K562 (cell line): ENCODE data around the gene SLC66A2. TPM values are rescaled to one million over a fixed set of nuclear protein-coding genes. Genes with fewer than 3 reads are reported as not detected.

ENCODE experiments used
- ATAC-seq: fragments of 200-7000 bp; cut with Tn5 transposase; 3 replicates; pipeline ENCODE4 v1.9.1; 2020; ENCODE audit warnings: moderate library complexity
- BruUV-seq: library from RNA; stranded (reverse); fragments of 400-500 nt; replicated peaks from 2 replicates; lab custom pipeline; 2021; lab: Mats Ljungman, UMichigan
- CTCF ChIA-PET: fragments of 300-600 bp; formaldehyde crosslinking; extraction: SDS; loops from one replicate; lab custom pipeline; 2021; ENCODE audit warnings: low intra/inter-chr PET ratio; lab: Yijun Ruan, JAX
- POLR2A ChIA-PET: fragments of 300-600, 350-650 bp; sonication (Branson Sonifier 250); formaldehyde crosslinking; extraction: SDS; loops from one replicate; lab custom pipeline; 2021; ENCODE audit warnings: antibody characterized with exemption, inconsistent platforms; lab: Yijun Ruan, JAX
- DNase-seq, 4 experiments: peaks; one replicate each; pipeline versions ENCODE4 v3.0.0 to v3.0.0-alpha.2; 2011 to 2018; ENCODE audit warnings: low spot score in 3 of 4, mixed read lengths in 3 of 4; ENCODE audit errors: extremely low read depth in 1 of 4
- FAIRE-seq: peaks from 2 replicates; lab custom pipeline; 2011; peaks lifted over from hg19 to GRCh38; lab: Jason Lieb, UNC
- H2AFZ ChIP-seq: 2 replicates; pipeline ENCODE4 v1.6.0; 2011; ENCODE audit warnings: low read depth, low read length, control low read depth, inconsistent platforms
- H3K27ac ChIP-seq: fragments of 200-600 bp; 3 replicates; pipeline ENCODE4 v1.8.0; 2011; ENCODE audit warnings: low read depth, mild to moderate bottlenecking, control low read depth, inconsistent platforms, low read length, moderate library complexity, mixed read lengths; ENCODE audit errors: extremely low read depth
- H3K27me3 ChIP-seq, 2 experiments: fragments of 300-600 bp in 1 of 2; 2 replicates in 1 of 2; 3 replicates in 1 of 2; pipeline versions ENCODE4 v1.6.0 to v1.8.0; 2011; ENCODE audit warnings: inconsistent platforms in 2 of 2, low read length in 2 of 2, mild to moderate bottlenecking in 1 of 2, mixed read lengths in 1 of 2, moderate library complexity in 1 of 2; ENCODE audit not compliant: control insufficient read depth in 2 of 2, insufficient read depth in 2 of 2
- H3K36me3 ChIP-seq: fragments of 300-600 bp; 3 replicates; pipeline ENCODE4 v1.8.0; 2011; ENCODE audit warnings: mild to moderate bottlenecking, low read length, inconsistent platforms; ENCODE audit not compliant: control insufficient read depth, insufficient read depth
- H3K4me1 ChIP-seq, 2 experiments: fragments of 200-600 bp in 1 of 2; replicated peaks in 1 of 2; 2 replicates in 1 of 2; 3 replicates in 1 of 2; pipeline versions ENCODE4 v1.5.1 to v1.8.0; 2011; ENCODE audit warnings: inconsistent platforms in 2 of 2, low read length in 2 of 2, mild to moderate bottlenecking in 1 of 2, mixed read lengths in 1 of 2, moderate library complexity in 1 of 2; ENCODE audit not compliant: control insufficient read depth in 2 of 2, insufficient read depth in 2 of 2
- H3K4me2 ChIP-seq: 2 replicates; pipeline ENCODE4 v1.6.1; 2011; ENCODE audit warnings: low read length, control low read depth, inconsistent platforms, mixed read lengths; ENCODE audit not compliant: insufficient read depth
- H3K4me3 ChIP-seq: fragments of 200-600 bp; sonication (generic), shearing (Covaris generic); 2 replicates; pipeline ENCODE4 v1.5.1; 2016; ENCODE audit warnings: control low read depth, inconsistent platforms
- H3K79me2 ChIP-seq: fragments of 200-600 bp; 3 replicates; pipeline ENCODE4 v1.8.0; 2011; ENCODE audit warnings: low read length, inconsistent platforms; ENCODE audit not compliant: control insufficient read depth, insufficient read depth
- H3K9ac ChIP-seq, 2 experiments: 2 replicates each; pipeline versions ENCODE4 v1.6.0 to v1.6.1; 2011; ENCODE audit warnings: low read depth in 2 of 2, low read length in 2 of 2, control low read depth in 1 of 2, inconsistent platforms in 1 of 2, mild to moderate bottlenecking in 1 of 2, mixed read lengths in 1 of 2; ENCODE audit not compliant: insufficient read depth in 1 of 2
- H3K9me1 ChIP-seq: one replicate; pipeline ENCODE4 v1.6.0; 2011; ENCODE audit warnings: inconsistent platforms, mild to moderate bottlenecking, low read length, moderate library complexity; ENCODE audit not compliant: control insufficient read depth, insufficient read depth
- H3K9me3 ChIP-seq: replicated peaks from 2 replicates; pipeline ENCODE4 v1.5.1; 2011; ENCODE audit warnings: low read depth, low read length, inconsistent platforms; ENCODE audit not compliant: control insufficient read depth, insufficient read depth
- H4K20me1 ChIP-seq: replicated peaks from 2 replicates; pipeline ENCODE4 v1.6.1; 2011; ENCODE audit warnings: low read length, inconsistent platforms, mixed read lengths; ENCODE audit not compliant: control insufficient read depth, insufficient read depth
- CBFB ChIP-seq: sonication (generic); formaldehyde crosslinking; IDR thresholded peaks from 2 replicates; pipeline ENCODE4 v1.4.0; 2020; ENCODE audit warnings: mild to moderate bottlenecking, missing genetic modification reagents
- CHAMP1 ChIP-seq: fragments of 450-650 bp; IDR thresholded peaks from 2 replicates; pipeline ENCODE4 v1.6.1; 2016; ENCODE audit warnings: mild to moderate bottlenecking
- CHCHD3 ChIP-seq: fragments of 250-450 bp; sonication (Bioruptor Pico); IDR thresholded peaks from 2 replicates; pipeline ENCODE4 v2.1.2; 2022; ENCODE audit warnings: mild to moderate bottlenecking
- KDM4B ChIP-seq, 2 experiments: fragments of 450-650 bp in 1 of 2; sonication (generic) in 1 of 2; IDR thresholded peaks; 2 replicates each; pipeline ENCODE4 v1.6.1; 2016 to 2017; ENCODE audit warnings: borderline replicate concordance in 2 of 2, antibody characterized with exemption in 1 of 2, low read depth in 1 of 2, mild to moderate bottlenecking in 1 of 2
- MAX ChIP-seq: sonication (generic); formaldehyde crosslinking; IDR thresholded peaks from 2 replicates; pipeline ENCODE4 v1.9.0; 2022; ENCODE audit warnings: mild to moderate bottlenecking, missing genetic modification reagents
- PML ChIP-seq: IDR thresholded peaks from 2 replicates; pipeline ENCODE4 v1.6.1; 2012; ENCODE audit warnings: low read length, inconsistent platforms
- RBBP5 ChIP-seq: fragments of 200-600 bp; sonication (generic); IDR thresholded peaks from 2 replicates; pipeline ENCODE4 v1.6.1; 2012; ENCODE audit warnings: borderline replicate concordance, mild to moderate bottlenecking, low read length, control low read depth, inconsistent platforms; ENCODE audit not compliant: insufficient read depth, poor library complexity, severe bottlenecking
- ZBTB34 ChIP-seq: fragments of 250-450 bp; sonication (Bioruptor Pico); IDR thresholded peaks from 2 replicates; pipeline ENCODE4 v1.8.0; 2021; ENCODE audit warnings: mild to moderate bottlenecking, moderate library complexity
- ZNF23 ChIP-seq: fragments of 250-450 bp; sonication (Bioruptor Pico); IDR thresholded peaks from 2 replicates; pipeline ENCODE4 v1.4.0; 2020; ENCODE audit warnings: mild to moderate bottlenecking
- ZNF311 ChIP-seq: fragments of 250-450 bp; sonication (Bioruptor Pico); IDR thresholded peaks from 2 replicates; pipeline ENCODE4 v1.4.0; 2020; ENCODE audit warnings: mild to moderate bottlenecking, moderate library complexity
- WGBS: fragments of 100-300 bp; shearing (Covaris generic); methylation state at CpG from one replicate; pipeline ENCODE4 v1.1.6; 2016; ENCODE audit warnings: low coverage, mixed read lengths; ENCODE audit not compliant: insufficient coverage; ENCODE audit errors: missing lambda C conversion rate; 5-methylcytosine and 5-hydroxymethylcytosine counted together
- in situ Hi-C: fragments of 300-500 bp; cut with MboI; formaldehyde crosslinking; loops from 4 replicates; pipeline ENCODE4 v1.15.0; 2018; ENCODE audit warnings: inconsistent platforms, mixed read lengths
- intact Hi-C: fragments of 100-400 bp; cut with micrococcal nuclease; formaldehyde crosslinking; loops from 2 replicates; pipeline ENCODE4 v1.14.2; 2022
- polyA plus RNA-seq, 8 experiments: library from polyadenylated mRNA; depleted of rRNA in 4 of 8; stranded (reverse) in 5 of 8; unstranded in 3 of 8; fragments of >200 nt; fragmentation: Nextera tagmentation in 2 of 8; fragmentation: Illumina TruSeq in 1 of 8; extraction: Ambion mirVana in 2 of 8; extraction: Trizol in 1 of 8; gene quantifications; 2 replicates each; pipeline versions ENCODE4 v1.2.1 to v1.2.3, GENCODE V29; 2011 to 2014; ENCODE audit warnings: inconsistent platforms in 1 of 8, missing spikeins in 1 of 8
- total RNA-seq, 7 experiments: library from RNA; depleted of rRNA in 6 of 7; stranded (reverse); fragments of >200 nt in 6 of 7; fragmentation: Illumina TruSeq in 2 of 7; extraction: Trizol in 2 of 7; gene quantifications; 2 replicates each; pipeline versions ENCODE4 v1.2.1 to v1.2.3, GENCODE V29; 2011 to 2021; ENCODE audit warnings: low replicate concordance in 1 of 7

Gene SLC66A2
- total and polyA plus RNA-seq, 9 of the 15 experiments (the other 6 are each of a cell fraction or from before 2014, with no cell fraction given), result 0.25 to 17.5 (median 5.6) TPM

- TF ChIP-seq ZBTB34 (no peak), CBFB (no peak), ZNF311 (no peak), ZNF23 (CRISPR knock-in tag) (no peak), RBBP5 (no peak)
Observed at GRCh38 chr18:79869591-79870300, 81.7 kb downstream of the SLC66A2 start (continued).

- FAIRE-seq, result no peak
- no peak overlapping the region for H3K9ac ChIP-seq
- intact Hi-C loops, result no loop called here
Observed at GRCh38 chr18:79868811-79869541, 82.5 kb downstream of the SLC66A2 start.

More at GRCh38 chr18:79868811-79869541, 82.5 kb downstream of the SLC66A2 start:
- peaks cover 17 to 64% of the 10 kb centered on the region in 2 experiments; a peak in 4 of 5 replicates for H3K27me3 ChIP-seq
- H3K36me3 ChIP-seq, result no peaks in the 10 kb centered on the region
- H3K9me1 ChIP-seq, result no peaks in the 10 kb centered on the region
- no TSS peak for BruUV-seq
- peak in 1 of 4 experiments; percentile 8 for DNase-seq
- TF ChIP-seq CHCHD3 (CRISPR knock-in tag) (no peak), CHAMP1 (no peak), MAX (CRISPR knock-in tag) (no peak), KDM4B (IDR thresholded peaks at IDR 0.05; ENCODE audit: borderline replicate concordance in 2 of 2, low read depth in 1 of 2) (no peak), ZBTB34 (no peak), PML (no peak)
- H2AFZ ChIP-seq, result no peak overlapping the region
- no peaks in the 10 kb centered on the region for H3K79me2 ChIP-seq
- H4K20me1 ChIP-seq, result no peaks in the 10 kb centered on the region
- no peak overlapping the region for H3K4me3 ChIP-seq
- peaks cover 0 to 20% of the 10 kb centered on the region in 2 experiments; a peak in 2 of 5 replicates for H3K4me1 ChIP-seq
- CTCF ChIA-PET, result no interaction called here
- no peaks in the 10 kb centered on the region for H3K9me3 ChIP-seq
- ATAC-seq, result peak; percentile 67
- no peak overlapping the region for H3K4me2 ChIP-seq
- 4% methylated on average over 26 of the region's 32 CpGs for WGBS
- POLR2A ChIA-PET, result no interaction called here
- in situ Hi-C loops, result no loop called here
- H3K27ac ChIP-seq, result no peak overlapping the region
